ENCODE results near the gene NLRP11.
"Not testable (repeated sequence)": the region's sequence is repeated elsewhere in the genome, so short reads cannot be mapped to it uniquely, and the experiment has no call there.

DNA sequence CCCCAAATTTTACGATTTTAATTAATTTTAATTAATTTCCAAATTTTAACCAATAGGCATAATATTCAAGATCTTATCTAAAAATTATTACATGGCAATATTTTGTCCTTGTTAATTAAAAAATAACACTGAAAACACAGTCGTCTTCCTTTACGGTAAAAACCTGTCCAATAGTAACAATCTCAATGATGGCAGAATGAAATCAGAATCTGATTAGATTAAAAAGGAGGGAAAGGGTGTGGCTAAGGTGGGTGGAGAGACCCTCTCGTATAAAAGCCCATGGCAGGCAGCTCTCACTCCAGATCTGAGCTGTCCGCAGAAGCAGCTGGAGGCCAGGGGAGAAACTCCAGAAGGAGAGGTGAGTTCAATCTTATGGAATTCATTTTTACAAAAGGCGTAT lies 63.0 kb downstream of the NLRP11 start, which contains the start of gene RFPL4AL1:
- TF ChIP-seq GATA2, GATA3 (IDR thresholded peaks at IDR 0.05; ENCODE audit: low read depth, low read length): not testable (repeated sequence)

Data from SH-SY5Y (cell line).